Loucy (cell line): ENCODE results near the gene CNR1.

ENCODE experiments used
- CTCF ChIP-seq: fragments of 200-600 bp; sonication (generic); conservative IDR thresholded peaks from 2 replicates; pipeline ENCODE4 v1.5.1; 2014; ENCODE audit warnings: mild to moderate bottlenecking, antibody characterized with exemption, low read length
- EZH2phosphoT487 ChIP-seq: fragments of 200-600 bp; IDR thresholded peaks from 2 replicates; pipeline ENCODE4 v1.6.1; 2018; ENCODE audit warnings: antibody characterized with exemption, mild to moderate bottlenecking, moderate library complexity, borderline replicate concordance

GRCh38 chr6:88209301-88209700 lies 43.2 kb upstream of the CNR1 start:
- no peak for TF ChIP-seq CTCF
- no peak for TF ChIP-seq EZH2phosphoT487
